Liver (tissue), 9 donors: ENCODE results near the gene PDCD7. TPM values are rescaled to one million over a fixed set of nuclear protein-coding genes. Genes with fewer than 3 reads are reported as not detected.
"Not testable (repeated sequence)": the region's sequence is repeated elsewhere in the genome, so short reads cannot be mapped to it uniquely, and the experiment has no call there.

ENCODE experiments used
- DNase-seq: peaks from one replicate; pipeline ENCODE4 v3.0.0-alpha.2; 2017; ENCODE audit warnings: low spot score
- H3K27ac ChIP-seq, 2 donors: one replicate each; pipeline ENCODE4 v1.7.0; 2013; ENCODE audit warnings: inconsistent platforms in 2 of 2, low read length in 2 of 2, control low read depth in 1 of 2, low read depth in 1 of 2, mild to moderate bottlenecking in 1 of 2
- H3K27me3 ChIP-seq, 4 donors: one replicate each; pipeline versions ENCODE4 v1.6.1 to v1.7.0; 2013; ENCODE audit warnings: low read length in 3 of 4, inconsistent platforms in 1 of 4, mild to moderate bottlenecking in 1 of 4, moderate library complexity in 1 of 4; ENCODE audit not compliant: control insufficient read depth in 4 of 4, insufficient read depth in 4 of 4
- H3K36me3 ChIP-seq, 4 donors: one replicate each; pipeline versions ENCODE4 v1.6.1 to v1.7.0; 2013; ENCODE audit warnings: low read length in 3 of 4, mild to moderate bottlenecking in 3 of 4, low read depth in 1 of 4, moderate library complexity in 1 of 4; ENCODE audit not compliant: control insufficient read depth in 4 of 4, insufficient read depth in 3 of 4
- H3K4me1 ChIP-seq, 4 donors: one replicate each; pipeline versions ENCODE4 v1.6.1 to v1.7.0; 2013; ENCODE audit warnings: low read length in 3 of 4, mild to moderate bottlenecking in 3 of 4, moderate library complexity in 1 of 4; ENCODE audit not compliant: control insufficient read depth in 4 of 4, insufficient read depth in 4 of 4
- H3K4me3 ChIP-seq, 3 donors: one replicate each; pipeline versions ENCODE4 v1.6.1 to v1.7.0; 2013; ENCODE audit warnings: low read length in 3 of 3, control low read depth in 1 of 3, low read depth in 1 of 3, mild to moderate bottlenecking in 1 of 3
- H3K9ac ChIP-seq, 2 donors: one replicate each; pipeline ENCODE4 v1.7.0; 2013; ENCODE audit warnings: low read length in 2 of 2, mild to moderate bottlenecking in 2 of 2, moderate library complexity in 2 of 2, control low read depth in 1 of 2, low read depth in 1 of 2
- H3K9me3 ChIP-seq, 4 donors: one replicate each; pipeline versions ENCODE4 v1.6.1 to v1.7.0; 2013; ENCODE audit warnings: low read length in 3 of 4; ENCODE audit not compliant: control insufficient read depth in 4 of 4
- ATF3 ChIP-seq: IDR thresholded peaks from 2 replicates; pipeline ENCODE4 v1.6.1; 2016; ENCODE audit warnings: antibody characterized with exemption
- EGR1 ChIP-seq, 2 donors: IDR thresholded peaks; 2 replicates each; pipeline ENCODE4 v1.6.1; 2016 to 2018; ENCODE audit warnings: antibody characterized with exemption in 2 of 2, low read depth in 2 of 2
- GABPA ChIP-seq, 2 donors: IDR thresholded peaks in 1 of 2; conservative IDR thresholded peaks in 1 of 2; 2 replicates each; pipeline ENCODE4 v1.6.1; 2016; ENCODE audit warnings: antibody characterized with exemption in 2 of 2, mild to moderate bottlenecking in 1 of 2, moderate library complexity in 1 of 2
- HNF4A ChIP-seq, 2 donors: conservative IDR thresholded peaks; 2 replicates each; pipeline ENCODE4 v1.6.1; 2016; ENCODE audit warnings: antibody characterized with exemption in 2 of 2, mild to moderate bottlenecking in 2 of 2
- JUND ChIP-seq, 2 donors: IDR thresholded peaks; 2 replicates each; pipeline ENCODE4 v1.6.1; 2016; ENCODE audit warnings: antibody characterized with exemption in 2 of 2
- MAX ChIP-seq: IDR thresholded peaks from 2 replicates; pipeline ENCODE4 v1.6.1; 2016; ENCODE audit warnings: antibody characterized with exemption
- NR2F2 ChIP-seq: IDR thresholded peaks from 2 replicates; pipeline ENCODE4 v1.6.1; 2016; ENCODE audit warnings: antibody characterized with exemption
- REST ChIP-seq: IDR thresholded peaks from 2 replicates; pipeline ENCODE4 v1.6.1; 2016; ENCODE audit warnings: antibody characterized with exemption, mild to moderate bottlenecking
- ZBTB33 ChIP-seq: IDR thresholded peaks from 2 replicates; pipeline ENCODE4 v1.6.1; 2016; ENCODE audit warnings: antibody characterized with exemption
- WGBS: extraction: QIAGEN DNeasy Blood & Tissue Kit; methylation state at CpG from one replicate; pipeline ENCODE4 v1.1.7; 2013; 5-methylcytosine and 5-hydroxymethylcytosine counted together
- polyA plus RNA-seq, 2 donors: library from polyadenylated mRNA; stranded (reverse) in 1 of 2; unstranded in 1 of 2; fragments of 200-250 nt in 1 of 2; fragments of >200 nt in 1 of 2; fragmentation: Nextera tagmentation in 1 of 2; extraction: Ambion mirVana in 1 of 2; gene quantifications; one replicate each; pipeline versions ENCODE4 v1.2.1 to v1.2.3, GENCODE V29; 2013 to 2015
- total RNA-seq, 2 donors: library from RNA; depleted of rRNA; stranded (reverse); fragments of >200 nt; gene quantifications; one replicate each; pipeline ENCODE4 v1.2.3, GENCODE V29; 2014
- donor health status: healthy.
- donor health status: healthy.
- donor health status: healthy.
- donor health status: healthy.
- donor health status: healthy.

The PDCD7 gene
- total and polyA plus RNA-seq, 4 donors = 3.0 to 9.5 (median 6.7) TPM

GRCh38 chr15:65077291-65077980 is 56.2 kb downstream of the PDCD7 start (continued):
- TF ChIP-seq ATF3 = no peak
- no peak for TF ChIP-seq MAX
- no peak for TF ChIP-seq JUND (IDR thresholded peaks at IDR 0.05)
- TF ChIP-seq EGR1 (IDR thresholded peaks at IDR 0.05; ENCODE audit: low read depth in 2 of 2) = no peak

- no peaks in the 10 kb centered on the region for H3K9me3 ChIP-seq
- H3K27me3 ChIP-seq = no peaks in the 10 kb centered on the region
- no peak within 1 kb of the TSS for H3K9ac ChIP-seq
- no peak for DNase-seq
- H3K4me1 ChIP-seq = peaks cover 0 to 5% (median 2%) of the 10 kb centered on the region in 4 donors
- H3K27ac ChIP-seq = no peak within 1 kb of the TSS
- H3K4me3 ChIP-seq = no peak within 1 kb of the TSS
- no peaks in the 10 kb centered on the region for H3K36me3 ChIP-seq
- WGBS = 69% methylated on average over 73 of the region's 73 CpGs
- TF ChIP-seq GABPA (IDR thresholded peaks at IDR 0.05 in 1 of 2, conservative IDR thresholded peaks at IDR 0.05 in 1 of 2) = no peak
These were observed 56.9 kb downstream of the PDCD7 start, which contains the start of gene KBTBD13 for GRCh38 chr15:65076486-65077290. Gene KBTBD13, plus strand, starts transcription at chr15:65076746. Its CDS starts 70 bp downstream, at chr15:65076816.

GRCh38 chr15:65075607-65076395 is 57.8 kb downstream of the PDCD7 start:
- not testable (repeated sequence) for H3K4me3 ChIP-seq, H3K4me1 ChIP-seq, H3K27ac ChIP-seq, H3K27me3 ChIP-seq, H3K36me3 ChIP-seq, H3K9me3 ChIP-seq, DNase-seq, H3K9ac ChIP-seq
- WGBS = 83% methylated on average over 12 of the region's 12 CpGs

GRCh38 chr15:65074946-65075345 is 58.7 kb downstream of the PDCD7 start:
- H3K27ac ChIP-seq, DNase-seq, H3K4me3 ChIP-seq, H3K4me1 ChIP-seq, H3K9ac ChIP-seq, H3K36me3 ChIP-seq, H3K27me3 ChIP-seq, H3K9me3 ChIP-seq: not testable (repeated sequence)
- WGBS = 97% methylated on average over 21 of the region's 22 CpGs

- Histone ChIP-seq H3K27ac (no peak overlapping the region), H3K27me3 (no peaks in the 10 kb centered on the region), H3K4me3 (no peak overlapping the region), H3K4me1 (peaks cover 0 to 2% (median under 1%) of the 10 kb centered on the region in 4 donors), H3K9ac (no peak overlapping the region), H3K9me3 (no peaks in the 10 kb centered on the region), H3K36me3 (no peaks in the 10 kb centered on the region)
- WGBS = 92% methylated on average over 3 of the region's 3 CpGs
- DNase-seq = no peak
- no peak for TF ChIP-seq GABPA (IDR thresholded peaks at IDR 0.05 in 1 of 2, conservative IDR thresholded peaks at IDR 0.05 in 1 of 2)
- TF ChIP-seq REST = no peak
- no peak for TF ChIP-seq HNF4A (conservative IDR thresholded peaks at IDR 0.05)
- no peak for TF ChIP-seq ATF3
- no peak for TF ChIP-seq ZBTB33
- no peak for TF ChIP-seq NR2F2
- TF ChIP-seq MAX = no peak
These were observed 61.0 kb downstream of the PDCD7 start for GRCh38 chr15:65072617-65073016.
